C4-2B (cell line): ENCODE results near the gene FHIT.

ENCODE experiments used
- ZFX ChIP-seq: fragments of 450-650 bp; IDR thresholded peaks from 2 replicates; pipeline ENCODE4 v1.6.1; 2017
- TF ChIP-seq, protein P1 (sequence below): fragments of 450-650 bp; conservative IDR thresholded peaks from 2 replicates; pipeline ENCODE4 v1.5.1; 2017; ENCODE audit warnings: mild to moderate bottlenecking

DNA sequence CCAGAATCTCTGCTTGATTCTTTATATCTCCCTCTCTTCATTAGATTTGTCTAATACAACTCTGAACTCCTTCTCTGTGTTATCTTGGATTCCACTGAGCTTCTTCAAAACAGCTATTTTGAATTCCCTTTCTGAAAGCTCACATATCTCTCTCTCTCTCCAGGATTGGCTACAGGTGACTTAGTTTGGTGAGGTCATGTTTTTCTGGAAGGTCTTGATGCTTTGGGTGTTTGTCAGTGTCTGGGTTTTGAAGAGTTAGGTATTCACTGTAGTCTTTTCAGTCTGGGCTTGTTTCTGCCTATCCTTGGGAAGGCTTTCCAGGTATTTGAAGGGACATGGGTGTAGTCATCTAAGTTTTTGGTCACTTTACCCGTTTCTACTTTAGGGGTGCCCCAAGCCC, 781.8 kb downstream of the FHIT start:
- TF ChIP-seq, protein P1, sequence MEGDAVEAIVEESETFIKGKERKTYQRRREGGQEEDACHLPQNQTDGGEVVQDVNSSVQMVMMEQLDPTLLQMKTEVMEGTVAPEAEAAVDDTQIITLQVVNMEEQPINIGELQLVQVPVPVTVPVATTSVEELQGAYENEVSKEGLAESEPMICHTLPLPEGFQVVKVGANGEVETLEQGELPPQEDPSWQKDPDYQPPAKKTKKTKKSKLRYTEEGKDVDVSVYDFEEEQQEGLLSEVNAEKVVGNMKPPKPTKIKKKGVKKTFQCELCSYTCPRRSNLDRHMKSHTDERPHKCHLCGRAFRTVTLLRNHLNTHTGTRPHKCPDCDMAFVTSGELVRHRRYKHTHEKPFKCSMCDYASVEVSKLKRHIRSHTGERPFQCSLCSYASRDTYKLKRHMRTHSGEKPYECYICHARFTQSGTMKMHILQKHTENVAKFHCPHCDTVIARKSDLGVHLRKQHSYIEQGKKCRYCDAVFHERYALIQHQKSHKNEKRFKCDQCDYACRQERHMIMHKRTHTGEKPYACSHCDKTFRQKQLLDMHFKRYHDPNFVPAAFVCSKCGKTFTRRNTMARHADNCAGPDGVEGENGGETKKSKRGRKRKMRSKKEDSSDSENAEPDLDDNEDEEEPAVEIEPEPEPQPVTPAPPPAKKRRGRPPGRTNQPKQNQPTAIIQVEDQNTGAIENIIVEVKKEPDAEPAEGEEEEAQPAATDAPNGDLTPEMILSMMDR = no peak
- no peak for TF ChIP-seq ZFX
